Stimulated activated CD8-positive, alpha-beta memory T cell treated with anti-CD3 and anti-CD28 coated beads, Interleukin-12 subunit alpha, Interleukin-12 subunit beta, amount 100 ng/mL, for 24 hours (primary cell): ENCODE data around the gene HOXD12.

Experiments
- DNase-seq: peaks from one replicate; pipeline ENCODE4 v3.0.0-alpha.2; 2020; ENCODE audit errors: extremely low read depth

The HOXD12 gene

DNA sequence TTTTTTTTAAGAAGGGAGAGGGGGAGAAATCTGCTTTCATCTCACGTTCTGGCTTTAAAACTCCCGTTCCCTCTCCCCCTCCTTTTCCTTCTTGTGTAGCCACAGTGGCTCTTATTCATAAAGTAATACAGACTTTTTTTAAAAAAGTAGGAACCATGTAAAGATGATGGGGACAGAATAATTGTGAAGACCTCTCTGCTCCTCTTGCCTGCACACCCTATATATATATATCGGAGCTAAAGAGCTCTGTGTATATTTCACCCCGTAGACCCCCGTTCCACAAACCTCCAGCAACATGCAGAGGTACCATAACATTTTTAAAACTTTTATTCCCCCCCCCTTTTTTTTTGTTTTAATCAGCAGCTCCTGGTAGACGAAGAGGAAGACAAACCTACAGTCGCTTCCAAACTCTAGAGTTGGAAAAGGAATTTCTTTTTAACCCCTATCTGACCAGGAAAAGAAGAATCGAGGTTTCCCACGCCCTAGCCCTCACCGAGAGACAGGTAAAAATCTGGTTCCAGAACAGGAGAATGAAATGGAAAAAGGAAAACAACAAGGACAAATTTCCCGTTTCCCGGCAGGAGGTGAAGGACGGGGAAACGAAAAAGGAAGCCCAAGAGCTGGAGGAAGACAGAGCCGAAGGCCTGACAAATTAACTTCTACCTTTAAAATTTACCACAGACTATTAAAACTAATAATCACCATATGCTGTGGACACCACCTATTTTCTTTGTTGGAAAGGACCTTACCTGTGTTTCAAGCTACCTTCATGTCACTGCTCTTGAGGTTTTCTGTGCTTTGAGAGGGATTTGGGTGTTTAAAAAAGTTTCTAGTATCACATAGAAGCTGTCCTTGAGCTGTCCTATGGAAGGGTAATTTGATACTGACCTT is 31.6 kb downstream of the HOXD12 start:
- DNase-seq, result no peak

DNA sequence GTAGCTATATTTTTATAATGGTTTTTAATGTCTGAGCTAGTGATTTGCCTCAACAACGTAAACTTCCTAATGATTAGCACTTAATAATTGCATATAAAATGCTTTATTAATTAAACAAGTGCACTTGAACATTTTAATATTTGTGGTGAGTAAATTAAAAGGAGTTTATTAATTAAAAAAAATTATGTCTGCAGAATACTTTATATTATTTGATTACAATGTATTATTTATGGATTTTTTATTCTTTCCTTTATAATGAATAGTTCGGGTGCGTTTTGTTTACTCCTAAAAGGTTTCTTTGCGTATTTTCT is 32.2 kb downstream of the HOXD12 start:
- no peak for DNase-seq

DNA sequence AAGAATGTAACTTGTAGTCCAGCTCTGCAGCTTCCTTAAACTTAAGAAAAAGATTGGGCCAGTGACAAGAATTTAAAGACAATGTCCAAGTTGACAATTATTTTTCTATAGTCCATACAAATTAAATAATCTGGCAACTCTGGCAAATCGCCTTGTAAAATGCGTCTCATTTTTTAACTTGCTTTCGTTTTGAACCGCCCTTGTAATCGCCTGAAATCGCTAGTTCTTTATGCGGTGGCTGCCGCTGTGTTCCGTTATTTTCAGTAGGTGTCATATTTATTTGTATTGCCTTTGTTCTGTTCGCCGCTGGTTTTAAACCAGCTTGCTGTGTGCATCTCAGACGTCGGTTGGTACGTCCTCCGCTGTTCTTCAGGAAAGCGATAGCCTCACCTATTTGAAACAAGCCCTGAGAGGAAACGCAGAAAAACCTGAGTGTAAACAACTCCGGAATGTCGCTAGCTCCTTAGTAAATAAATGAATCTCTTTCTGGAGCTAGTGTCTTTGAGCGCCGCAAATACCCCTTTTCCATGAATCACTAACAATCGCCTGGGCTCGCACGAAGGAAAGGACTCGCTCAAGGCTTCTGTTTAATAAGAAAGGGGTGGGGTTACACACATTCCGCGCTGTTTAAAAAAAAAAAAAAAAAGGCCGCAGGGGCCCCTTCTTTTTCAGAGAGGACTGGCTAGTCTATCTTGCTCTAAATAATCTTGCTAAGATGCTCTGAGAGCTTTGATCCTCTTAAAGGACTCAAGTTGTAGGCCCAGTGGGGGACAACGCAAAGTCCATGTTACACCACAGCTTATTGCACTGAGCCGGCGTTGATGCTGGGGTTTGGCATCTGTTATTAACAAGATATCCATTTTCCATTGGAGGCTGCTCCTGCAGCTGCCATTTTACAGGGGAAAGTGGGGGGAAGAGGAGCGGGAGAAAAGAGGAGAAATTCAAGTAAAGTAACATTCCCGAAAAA is 32.9 kb downstream of the HOXD12 start:
- no peak for DNase-seq

DNA sequence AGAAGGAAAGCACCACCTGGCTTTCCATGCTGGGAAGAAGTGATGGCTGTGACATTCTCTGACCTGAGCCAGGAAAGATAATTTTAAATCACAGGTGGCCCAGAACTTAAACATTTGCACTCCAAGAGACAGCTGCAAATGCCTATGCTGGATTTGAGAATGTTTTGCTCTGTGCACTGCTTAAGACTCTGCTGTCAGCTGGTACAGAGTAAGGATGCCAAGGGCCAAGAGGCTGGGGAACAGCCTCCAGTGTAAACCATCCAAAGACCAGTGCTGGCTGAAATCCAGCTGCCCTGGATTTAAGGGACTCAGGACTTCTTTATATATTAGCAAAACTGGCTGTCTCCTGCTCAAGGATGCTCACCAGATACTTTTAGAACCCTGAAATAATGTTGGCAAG is 33.8 kb downstream of the HOXD12 start:
- no peak for DNase-seq

DNA sequence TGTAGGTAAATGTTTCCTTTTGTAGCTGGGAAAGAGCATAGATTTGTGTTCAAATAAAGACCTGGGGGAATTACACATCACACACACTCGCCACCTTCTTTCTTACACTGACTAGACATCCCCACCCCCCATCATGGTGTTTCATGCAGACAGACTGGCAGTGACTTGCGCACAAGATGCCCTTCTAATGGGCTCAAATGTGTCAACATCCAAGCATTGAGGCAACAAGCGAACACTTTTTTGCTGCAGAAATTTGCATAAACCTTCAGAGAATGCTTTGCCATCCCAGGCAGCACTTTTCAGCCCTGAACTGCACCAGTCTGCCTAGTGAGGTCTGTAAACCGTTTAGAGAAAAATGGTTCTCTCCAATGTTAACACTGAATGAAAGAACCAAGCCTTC is 34.4 kb downstream of the HOXD12 start:
- no peak for DNase-seq

DNA sequence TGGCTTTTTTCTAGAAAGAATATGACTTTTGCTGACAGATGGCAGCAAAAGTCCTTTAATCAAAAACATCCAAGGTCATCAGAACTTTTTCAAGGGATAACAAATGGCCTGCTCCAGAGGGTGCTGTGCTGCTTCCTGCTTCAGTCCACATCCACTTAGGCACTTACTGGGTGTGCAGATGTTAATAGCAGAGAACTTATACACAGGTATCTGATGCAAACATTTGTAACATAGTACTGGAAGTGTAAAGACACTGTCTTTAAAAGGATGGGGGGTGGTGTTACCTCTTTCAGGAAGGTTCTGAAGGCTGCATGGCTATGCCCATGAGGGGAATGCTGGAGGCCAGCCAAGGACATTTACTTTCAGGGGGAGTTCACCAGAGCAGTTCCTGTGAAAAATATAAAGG is 35.4 kb downstream of the HOXD12 start:
- DNase-seq, result no peak

DNA sequence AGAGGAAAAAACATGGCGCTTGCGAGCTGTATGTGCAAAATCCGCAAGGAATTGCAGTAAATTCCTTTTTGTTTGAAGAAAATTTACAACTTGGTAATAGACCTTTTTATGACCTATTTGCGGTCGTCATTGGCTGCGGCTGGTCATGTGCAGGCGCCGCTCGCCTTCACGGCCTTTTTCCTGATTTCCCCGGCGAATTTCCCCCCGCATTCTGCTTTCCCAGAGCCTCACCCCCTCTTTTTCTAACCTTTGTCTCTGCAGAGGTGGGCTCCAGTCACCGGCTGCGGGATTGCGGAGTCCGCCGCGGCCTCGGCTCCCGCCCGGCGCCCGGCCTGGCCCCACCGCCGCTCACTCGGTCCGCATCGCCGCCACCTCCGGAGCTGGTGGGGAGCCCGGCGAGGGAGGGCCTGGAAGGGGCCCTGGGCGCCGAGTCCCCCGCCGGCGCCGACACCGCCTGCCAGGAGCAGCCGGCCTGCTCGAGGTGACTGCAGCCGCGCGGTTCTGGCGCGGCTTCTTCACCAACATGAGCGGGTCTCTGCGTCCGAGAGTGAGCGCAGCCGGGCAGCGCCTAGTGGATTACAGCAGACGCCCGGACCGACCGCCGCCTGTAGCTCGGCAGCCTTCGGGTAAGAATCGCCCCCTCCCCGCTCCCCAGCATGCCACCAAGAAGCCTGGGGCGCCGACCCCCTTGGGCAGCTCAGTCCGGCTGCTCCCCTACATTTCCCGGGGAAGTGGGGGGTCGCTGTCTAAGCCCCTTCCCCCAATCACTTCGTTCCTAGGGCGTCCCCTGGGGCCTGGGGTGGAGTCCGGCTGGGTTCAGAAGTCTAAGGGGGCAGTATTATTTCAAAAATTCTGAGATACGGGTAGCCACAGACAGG is 37.0 kb downstream of the HOXD12 start:
- DNase-seq, result no peak

DNA sequence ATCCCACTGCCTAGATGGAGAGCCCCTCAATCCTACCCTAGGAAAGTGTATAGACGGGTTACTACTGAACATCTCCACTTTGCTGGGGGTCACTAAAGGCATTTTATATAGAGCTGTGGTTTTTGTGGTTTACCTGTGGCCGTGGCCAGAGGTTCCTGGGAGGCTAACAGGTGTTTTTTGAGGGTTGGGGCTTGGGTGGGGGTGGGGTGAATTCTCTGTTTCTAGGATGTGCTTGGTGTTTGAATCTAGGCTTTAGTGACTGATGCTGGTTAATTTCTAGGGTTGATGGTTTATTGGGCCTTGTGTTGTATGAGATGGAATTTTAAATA is 37.6 kb downstream of the HOXD12 start:
- DNase-seq, result no peak

DNA sequence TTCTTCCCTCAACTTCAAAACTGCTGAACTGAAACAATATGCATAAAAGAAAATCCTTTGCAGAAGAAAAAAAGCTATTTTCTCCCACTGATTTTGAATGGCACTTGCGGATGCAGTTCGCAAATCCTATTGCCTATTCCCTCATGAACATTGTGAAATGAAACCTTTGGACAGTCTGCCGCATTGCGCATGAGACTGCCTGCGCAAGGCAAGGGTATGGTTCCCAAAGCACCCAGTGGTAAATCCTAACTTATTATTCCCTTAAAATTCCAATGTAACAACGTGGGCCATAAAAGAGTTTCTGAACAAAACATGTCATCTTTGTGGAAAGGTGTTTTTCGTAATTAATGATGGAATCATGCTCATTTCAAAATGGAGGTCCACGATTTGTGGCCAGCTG is 38.3 kb downstream of the HOXD12 start:
- DNase-seq, result no peak

DNA sequence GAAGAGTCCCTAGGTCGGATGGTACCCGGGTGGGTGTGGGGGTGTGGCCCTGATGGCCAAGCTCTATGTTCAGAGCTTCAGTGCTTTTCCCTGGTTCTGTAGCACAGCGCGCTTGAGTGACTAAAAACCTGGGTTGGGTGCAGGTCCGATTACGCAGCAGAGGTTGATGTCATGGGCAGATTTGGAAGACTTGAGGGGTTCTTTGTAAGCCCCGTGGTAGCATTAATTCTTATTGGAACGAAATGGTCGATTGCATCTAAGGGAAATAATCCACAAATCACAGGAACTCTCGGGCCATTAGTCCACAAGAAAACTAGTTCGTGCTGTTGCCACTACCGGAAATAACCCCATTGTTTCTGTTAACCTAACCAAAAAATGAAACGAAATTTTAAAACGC is 38.9 kb downstream of the HOXD12 start:
- DNase-seq, result no peak

DNA sequence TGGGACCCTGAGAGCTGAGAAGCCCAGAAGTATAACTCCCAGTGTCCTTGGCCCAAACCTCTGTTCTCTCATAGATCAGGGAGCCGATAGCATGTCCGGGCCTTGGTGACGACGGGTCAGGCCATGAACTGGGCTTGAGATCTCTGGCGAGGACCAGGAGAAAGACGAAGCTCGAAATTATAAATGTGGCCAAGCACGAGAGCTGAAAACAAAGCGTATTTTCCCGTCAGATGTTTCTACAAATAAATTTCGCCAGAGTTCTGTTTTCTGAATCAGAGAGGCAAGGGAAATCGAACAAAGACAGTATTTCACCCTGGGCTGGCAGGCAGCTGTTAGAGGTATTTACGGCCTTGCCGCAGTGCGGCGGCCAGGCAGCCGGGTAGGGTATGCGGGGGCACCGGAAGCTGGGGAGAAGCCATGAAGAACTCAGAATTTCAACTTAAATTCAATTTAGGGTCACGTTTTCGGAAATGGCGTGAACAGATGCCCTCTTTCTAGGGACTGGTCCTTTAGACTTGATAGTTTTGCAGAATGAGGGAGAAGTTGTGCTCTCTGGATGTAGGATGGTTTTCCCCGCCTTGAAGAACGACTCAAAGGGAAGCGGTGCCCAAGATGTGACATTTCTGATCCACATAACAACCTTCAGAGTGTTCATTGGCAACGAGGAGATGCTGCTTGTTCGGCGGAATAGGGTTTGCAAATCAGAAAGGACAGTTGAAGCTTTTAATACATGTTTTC is 39.5 kb downstream of the HOXD12 start:
- no peak for DNase-seq

DNA sequence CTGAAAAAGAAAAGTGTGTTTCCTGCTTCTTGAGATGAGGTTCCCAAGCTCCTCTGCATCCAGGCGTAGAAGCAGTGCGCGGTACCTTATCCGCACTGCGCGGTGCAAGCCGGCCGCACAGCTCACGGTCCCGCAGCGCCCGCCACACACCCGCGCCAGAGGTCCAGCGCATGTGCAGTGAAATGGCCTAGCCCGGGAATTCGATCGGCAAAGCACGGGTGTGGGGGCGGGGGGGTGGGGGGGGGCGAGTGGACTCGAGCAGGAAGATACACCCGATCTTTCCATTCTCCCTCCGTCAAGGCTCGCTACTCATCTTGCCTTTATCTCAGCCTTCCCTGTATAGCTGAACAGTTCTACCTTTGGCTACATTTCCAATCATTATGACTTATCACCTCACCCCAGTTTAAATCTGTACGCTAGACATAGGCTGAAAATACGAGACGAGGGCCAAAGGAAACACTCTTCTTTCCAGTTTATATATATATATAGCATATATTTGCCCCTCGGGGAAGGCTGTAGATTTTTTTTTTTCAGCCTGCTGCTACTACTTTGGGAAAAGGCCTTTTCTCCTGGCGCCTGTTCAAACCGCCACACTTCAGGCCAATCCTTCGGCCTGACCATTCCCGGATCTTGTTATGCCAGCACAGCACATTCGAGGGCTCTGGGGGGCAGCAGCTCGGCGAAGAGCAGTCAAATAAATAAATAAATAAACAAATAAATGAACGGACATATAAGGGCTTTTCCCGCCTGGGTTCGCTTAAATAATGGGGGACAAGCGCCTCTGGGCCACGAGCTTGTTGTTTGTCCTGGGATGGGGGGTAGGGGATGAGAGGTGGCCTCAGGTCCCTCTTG is 40.3 kb downstream of the HOXD12 start:
- DNase-seq, result no peak

DNA sequence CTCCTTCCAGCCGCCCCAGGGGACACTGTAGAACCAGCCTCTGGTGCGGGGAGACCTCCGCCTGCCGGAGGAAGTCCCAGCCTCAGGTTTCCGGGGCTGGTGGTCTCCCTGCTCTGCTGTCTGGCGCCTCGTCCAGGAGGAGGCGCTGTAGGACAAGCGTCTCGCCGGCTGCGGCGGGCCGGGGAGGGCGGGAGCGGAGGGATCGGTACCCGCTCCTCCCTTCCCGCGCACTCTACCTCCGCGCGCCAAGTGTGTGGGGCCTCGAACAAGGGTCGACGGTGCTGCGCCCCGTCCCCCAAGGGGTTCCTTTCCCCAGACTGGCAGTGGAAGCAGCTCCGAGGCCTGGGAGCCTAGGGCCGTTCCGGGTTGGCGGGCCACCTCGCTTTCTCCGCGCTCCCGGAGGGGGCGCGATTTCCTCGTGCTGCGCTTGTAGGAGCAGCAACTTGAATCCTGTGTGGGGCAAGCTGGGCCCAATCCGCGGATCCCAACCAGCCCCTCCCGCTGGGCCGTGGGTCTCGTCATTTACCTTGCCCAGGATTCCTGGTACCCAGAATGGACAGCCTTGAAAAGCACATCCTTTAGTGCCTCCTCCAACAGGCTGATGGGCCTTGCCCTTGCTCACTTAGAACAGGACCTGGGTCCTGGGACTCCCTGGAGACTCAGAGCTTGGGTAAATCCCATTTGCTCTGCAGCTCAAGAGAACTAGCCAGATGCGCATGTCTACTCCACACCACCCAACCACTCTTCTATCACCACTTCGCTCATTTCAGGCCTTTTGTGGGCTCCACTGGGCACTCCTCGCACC is 41.1 kb downstream of the HOXD12 start:
- peak; percentile 40 for DNase-seq

DNA sequence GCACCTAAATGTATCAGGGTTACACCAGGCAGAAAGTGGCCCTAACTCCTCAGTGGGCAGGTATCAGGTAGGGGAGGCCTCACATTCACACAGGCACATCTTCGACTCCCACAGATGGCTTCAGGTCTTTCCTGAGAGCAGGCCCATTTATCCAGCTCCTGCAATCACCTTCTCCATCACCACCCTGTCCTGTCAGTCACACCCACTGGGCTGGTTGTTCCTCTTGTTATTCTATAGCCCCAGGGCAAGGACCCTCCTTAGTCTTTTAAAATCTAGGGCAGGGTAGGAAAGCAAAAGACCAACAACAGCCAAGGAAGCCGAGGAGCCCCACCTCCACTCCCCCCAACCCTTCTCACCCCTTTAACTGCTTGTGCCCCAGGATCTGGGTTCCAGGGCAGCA is 42.7 kb downstream of the HOXD12 start:
- no peak for DNase-seq

DNA sequence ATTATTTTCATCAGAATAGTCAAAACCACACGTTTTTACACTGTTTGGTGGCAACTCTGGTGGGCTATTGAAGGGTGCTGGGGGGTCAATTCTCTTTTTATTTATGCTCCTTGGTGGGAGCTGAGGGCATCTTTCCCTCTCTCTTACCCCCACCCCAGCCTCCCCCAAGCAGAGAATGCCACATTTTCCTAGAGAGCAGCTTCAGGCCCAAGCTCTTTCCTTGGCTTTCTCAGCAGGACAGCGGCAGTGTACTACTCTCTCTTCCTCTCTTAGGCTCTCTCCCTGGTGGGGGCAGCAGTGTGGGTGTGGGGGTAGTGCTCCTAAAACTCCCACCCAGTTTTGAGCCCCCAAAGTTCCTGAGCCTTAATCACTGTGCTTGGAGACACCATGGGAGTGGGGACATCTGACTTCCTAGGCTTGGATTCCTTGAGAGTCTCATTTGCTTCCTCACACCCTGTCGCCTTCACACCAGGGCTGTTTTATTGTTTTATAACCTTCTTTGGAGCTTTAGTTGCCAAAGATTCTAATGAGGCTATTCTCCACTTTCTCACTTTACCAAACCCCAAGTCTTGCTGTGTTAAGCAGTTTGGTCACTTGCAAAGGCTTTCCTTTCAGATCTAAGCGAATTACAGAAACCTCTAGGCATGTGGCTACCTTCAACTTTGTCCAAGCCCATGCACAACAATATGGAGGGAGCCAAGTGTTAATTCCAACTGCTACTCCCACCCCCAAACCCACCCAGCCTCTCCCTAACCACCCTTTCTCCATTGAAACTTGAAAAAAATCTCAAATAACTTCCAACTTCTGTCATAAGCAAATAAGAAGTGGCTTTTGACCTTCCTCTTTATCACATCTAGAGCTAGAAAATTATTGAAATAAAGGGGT is 45.7 kb downstream of the HOXD12 start:
- DNase-seq, result no peak

DNA sequence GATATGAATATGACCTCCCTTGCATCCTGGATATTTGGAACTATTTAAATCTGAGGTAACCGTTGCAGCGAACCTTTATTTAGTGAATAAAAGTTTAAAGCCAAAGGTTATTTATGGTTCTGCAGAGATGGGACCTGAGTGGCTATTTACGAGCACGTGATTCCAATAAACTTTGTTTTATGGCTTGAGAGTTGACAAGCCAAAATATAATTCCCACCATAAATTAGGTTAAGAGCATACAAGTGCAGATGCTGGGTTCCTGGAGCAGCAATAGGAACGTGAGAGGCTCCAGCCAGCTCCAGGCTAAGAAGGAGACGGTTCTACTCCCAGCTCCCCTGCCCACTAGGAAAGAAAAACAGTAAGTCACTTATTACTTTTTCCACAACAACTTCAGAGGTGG is 46.5 kb downstream of the HOXD12 start:
- DNase-seq, result no peak

DNA sequence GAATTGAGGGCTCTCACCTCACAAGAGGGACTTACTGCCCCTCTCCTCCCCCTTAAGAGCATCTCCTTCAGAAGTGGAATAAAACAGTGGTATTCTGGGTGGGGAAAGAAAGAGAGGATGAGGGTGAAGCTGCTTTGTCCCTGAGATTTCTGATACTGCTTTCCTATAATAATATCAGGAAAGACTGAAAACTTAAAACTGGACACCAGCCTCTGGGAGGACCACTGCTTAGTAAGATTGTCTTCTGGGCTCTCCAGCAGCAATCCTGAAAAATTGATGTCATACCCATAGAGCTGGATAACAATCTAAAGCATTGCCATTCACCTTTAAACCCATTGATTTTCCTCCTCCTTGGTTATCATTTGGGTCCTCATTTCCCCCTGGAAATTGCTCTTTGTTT is 47.0 kb downstream of the HOXD12 start:
- DNase-seq, result no peak

DNA sequence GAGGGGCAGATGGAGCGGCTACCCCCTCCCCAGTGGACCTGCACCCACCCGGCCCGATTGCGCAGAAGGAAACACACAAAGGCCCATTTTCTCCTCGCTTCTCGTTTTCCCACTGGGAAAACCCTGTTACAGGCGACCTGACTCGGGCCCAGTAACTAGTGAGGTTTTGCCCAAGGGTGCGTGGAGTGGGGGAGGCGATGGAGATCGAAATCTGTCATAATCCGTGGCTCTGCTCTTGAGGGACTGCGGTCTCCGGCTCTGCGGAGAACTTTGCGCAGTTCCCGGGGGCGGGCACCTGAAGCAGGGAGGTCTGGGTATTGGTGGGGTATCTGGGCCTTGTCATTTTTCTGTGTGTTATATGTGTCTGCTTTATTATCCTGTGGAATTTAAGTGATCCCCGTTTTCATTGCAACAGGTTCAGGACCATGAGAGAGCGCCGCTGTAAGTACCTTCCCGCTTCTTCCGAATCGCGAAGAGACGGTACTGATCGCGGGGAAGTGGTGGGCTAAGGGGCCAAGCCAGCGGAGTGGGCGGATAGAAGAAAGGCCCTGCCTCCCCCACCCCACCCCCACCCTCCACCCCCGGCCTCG is 47.7 kb downstream of the HOXD12 start:
- DNase-seq, result no peak
